SK-N-SH treated with all-trans-retinoic acid at 6 μM for 48 hours (cell line): ENCODE results near the gene RAC3.

Source experiments
- ATAC-seq: fragments of 200-7000 bp; cut with Tn5 transposase; 3 replicates; pipeline ENCODE4 v1.9.1; 2020; ENCODE audit warnings: mild to moderate bottlenecking, moderate library complexity
- CSDC2 ChIP-seq: fragments of 250-450 bp; sonication (Bioruptor Pico); IDR thresholded peaks from 2 replicates; pipeline ENCODE4 v1.5.0; 2020; ENCODE audit warnings: mild to moderate bottlenecking, moderate library complexity
- ESRRG ChIP-seq: fragments of 250-450 bp; sonication (Bioruptor Pico); IDR thresholded peaks from 2 replicates; pipeline ENCODE4 v1.6.1; 2021; ENCODE audit warnings: mild to moderate bottlenecking
- ISL1 ChIP-seq: fragments of 250-450 bp; sonication (Bioruptor Pico); IDR thresholded peaks from 2 replicates; pipeline ENCODE4 v2.1.2; 2022; ENCODE audit warnings: mild to moderate bottlenecking, moderate library complexity
- PPARA ChIP-seq: fragments of 250-450 bp; sonication (Bioruptor Pico); IDR thresholded peaks from 2 replicates; pipeline ENCODE4 v1.5.0; 2020; ENCODE audit warnings: mild to moderate bottlenecking, borderline replicate concordance
- RARB ChIP-seq: fragments of 250-450 bp; sonication (Bioruptor Pico); IDR thresholded peaks from 2 replicates; pipeline ENCODE4 v1.8.0; 2021; ENCODE audit warnings: mild to moderate bottlenecking, moderate library complexity
- SNAI2 ChIP-seq: fragments of 250-450 bp; sonication (Bioruptor Pico); IDR thresholded peaks from 2 replicates; pipeline ENCODE4 v1.5.0; 2020; ENCODE audit warnings: mild to moderate bottlenecking, moderate library complexity
- TCF4 ChIP-seq: fragments of 250-450 bp; sonication (Bioruptor Pico); IDR thresholded peaks from 2 replicates; pipeline ENCODE4 v1.8.0; 2021; ENCODE audit warnings: mild to moderate bottlenecking, moderate library complexity, borderline replicate concordance
- TOX ChIP-seq: fragments of 250-450 bp; sonication (Bioruptor Pico); IDR thresholded peaks from 2 replicates; pipeline ENCODE4 v1.8.0; 2021; ENCODE audit warnings: mild to moderate bottlenecking, moderate library complexity, borderline replicate concordance
- ZC3H10 ChIP-seq: fragments of 250-450 bp; sonication (Bioruptor Pico); IDR thresholded peaks from 2 replicates; pipeline ENCODE4 v1.5.1; 2021; ENCODE audit warnings: mild to moderate bottlenecking, moderate library complexity
- ZFP3 ChIP-seq: fragments of 250-450 bp; sonication (Bioruptor Pico); IDR thresholded peaks from 2 replicates; pipeline ENCODE4 v1.5.0; 2020; ENCODE audit warnings: mild to moderate bottlenecking, moderate library complexity
- ZFP30 ChIP-seq: fragments of 450-650 bp; formaldehyde crosslinking; IDR thresholded peaks from 2 replicates; pipeline ENCODE4 v1.5.0; 2022; ENCODE audit warnings: mild to moderate bottlenecking, moderate library complexity
- ZNF565 ChIP-seq: fragments of 450-650 bp; formaldehyde crosslinking; conservative IDR thresholded peaks from 2 replicates; pipeline ENCODE4 v1.5.0; 2020; ENCODE audit warnings: low read depth, mild to moderate bottlenecking, moderate library complexity
- ZNF70 ChIP-seq: fragments of 450-650 bp; formaldehyde crosslinking; IDR thresholded peaks from 2 replicates; pipeline ENCODE4 v1.5.0; 2020; ENCODE audit warnings: mild to moderate bottlenecking, moderate library complexity
- TF ChIP-seq, protein P1 (sequence below): fragments of 250-450 bp; sonication (Bioruptor Pico); IDR thresholded peaks from 2 replicates; pipeline ENCODE4 v1.8.0; 2020; ENCODE audit warnings: mild to moderate bottlenecking, moderate library complexity, borderline replicate concordance
- TF ChIP-seq, protein P2 (sequence below): fragments of 250-450 bp; sonication (Bioruptor Pico); IDR thresholded peaks from 2 replicates; pipeline ENCODE4 v1.5.0; 2020; ENCODE audit warnings: mild to moderate bottlenecking, moderate library complexity
- TF ChIP-seq, protein P3 (sequence below): fragments of 250-450 bp; sonication (Bioruptor Pico); IDR thresholded peaks from 2 replicates; pipeline ENCODE4 v1.5.1; 2020; ENCODE audit warnings: low read depth, mild to moderate bottlenecking, moderate library complexity
- TF ChIP-seq, protein P4 (sequence below): fragments of 250-450 bp; sonication (Bioruptor Pico); IDR thresholded peaks from 2 replicates; pipeline ENCODE4 v1.8.0; 2021; ENCODE audit warnings: low read depth, mild to moderate bottlenecking, moderate library complexity, borderline replicate concordance
- TF ChIP-seq, protein P5 (sequence below): fragments of 250-450 bp; sonication (Bioruptor Pico); IDR thresholded peaks from 2 replicates; pipeline ENCODE4 v1.5.1; 2021; ENCODE audit warnings: mild to moderate bottlenecking, moderate library complexity

RAC3 gene

DNA sequence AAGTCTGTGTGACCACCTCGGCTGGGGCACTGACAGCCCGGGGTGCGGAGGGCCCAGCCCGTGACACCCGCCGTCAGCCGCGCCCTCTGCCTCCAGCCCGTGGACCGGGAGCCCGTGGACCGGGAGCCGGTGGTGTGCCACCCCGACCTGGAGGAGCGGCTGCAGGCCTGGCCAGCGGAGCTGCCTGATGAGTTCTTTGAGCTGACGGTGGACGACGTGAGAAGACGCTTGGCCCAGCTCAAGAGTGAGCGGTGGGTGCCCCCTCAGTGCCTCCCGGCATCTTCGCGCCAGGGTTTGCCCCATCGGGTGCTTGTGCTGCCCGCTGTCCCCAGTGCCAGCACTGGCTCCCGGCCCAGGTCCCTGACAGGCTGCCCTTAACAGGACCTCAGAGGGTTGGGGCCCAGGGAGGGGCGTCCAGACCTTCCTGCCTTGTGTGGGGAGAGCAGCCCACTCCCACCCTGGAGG is 22.5 kb upstream of the RAC3 start:
- ATAC-seq = no peak
- TF ChIP-seq, protein P1, sequence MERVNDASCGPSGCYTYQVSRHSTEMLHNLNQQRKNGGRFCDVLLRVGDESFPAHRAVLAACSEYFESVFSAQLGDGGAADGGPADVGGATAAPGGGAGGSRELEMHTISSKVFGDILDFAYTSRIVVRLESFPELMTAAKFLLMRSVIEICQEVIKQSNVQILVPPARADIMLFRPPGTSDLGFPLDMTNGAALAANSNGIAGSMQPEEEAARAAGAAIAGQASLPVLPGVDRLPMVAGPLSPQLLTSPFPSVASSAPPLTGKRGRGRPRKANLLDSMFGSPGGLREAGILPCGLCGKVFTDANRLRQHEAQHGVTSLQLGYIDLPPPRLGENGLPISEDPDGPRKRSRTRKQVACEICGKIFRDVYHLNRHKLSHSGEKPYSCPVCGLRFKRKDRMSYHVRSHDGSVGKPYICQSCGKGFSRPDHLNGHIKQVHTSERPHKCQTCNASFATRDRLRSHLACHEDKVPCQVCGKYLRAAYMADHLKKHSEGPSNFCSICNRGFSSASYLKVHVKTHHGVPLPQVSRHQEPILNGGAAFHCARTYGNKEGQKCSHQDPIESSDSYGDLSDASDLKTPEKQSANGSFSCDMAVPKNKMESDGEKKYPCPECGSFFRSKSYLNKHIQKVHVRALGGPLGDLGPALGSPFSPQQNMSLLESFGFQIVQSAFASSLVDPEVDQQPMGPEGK = no peak
- no peak for TF ChIP-seq ISL1 (CRISPR knock-in tag)
- no peak for TF ChIP-seq ZC3H10 (CRISPR knock-in tag)

DNA sequence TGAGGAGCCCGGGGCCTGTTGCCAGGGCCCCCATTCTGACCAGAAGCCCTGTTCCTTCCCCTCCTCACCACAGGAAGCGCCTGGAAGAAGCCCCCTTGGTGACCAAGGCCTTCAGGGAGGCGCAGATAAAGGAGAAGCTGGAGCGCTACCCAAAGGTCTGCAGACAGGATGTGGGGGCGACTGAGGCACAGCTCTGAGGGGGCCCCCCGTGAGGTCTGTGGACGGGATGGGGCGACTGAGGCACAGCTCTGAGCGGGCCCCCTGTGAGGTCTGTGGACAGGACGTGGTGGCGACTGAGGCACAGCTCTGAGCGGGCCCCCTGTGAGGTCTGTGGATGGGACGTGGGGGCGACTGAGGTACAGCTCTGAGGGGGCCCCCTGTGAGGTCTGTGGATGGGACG is 22.1 kb upstream of the RAC3 start:
- TF ChIP-seq ESRRG (no peak), TOX (CRISPR knock-in tag) (no peak), CSDC2 (CRISPR knock-in tag) (no peak), ZNF70 (CRISPR knock-in tag) (no peak), ISL1 (CRISPR knock-in tag) (no peak), SNAI2 (CRISPR knock-in tag) (no peak), TCF4 (CRISPR knock-in tag) (no peak), ZFP30 (no peak)
- TF ChIP-seq, protein P1 = no peak
- ATAC-seq = no peak

DNA sequence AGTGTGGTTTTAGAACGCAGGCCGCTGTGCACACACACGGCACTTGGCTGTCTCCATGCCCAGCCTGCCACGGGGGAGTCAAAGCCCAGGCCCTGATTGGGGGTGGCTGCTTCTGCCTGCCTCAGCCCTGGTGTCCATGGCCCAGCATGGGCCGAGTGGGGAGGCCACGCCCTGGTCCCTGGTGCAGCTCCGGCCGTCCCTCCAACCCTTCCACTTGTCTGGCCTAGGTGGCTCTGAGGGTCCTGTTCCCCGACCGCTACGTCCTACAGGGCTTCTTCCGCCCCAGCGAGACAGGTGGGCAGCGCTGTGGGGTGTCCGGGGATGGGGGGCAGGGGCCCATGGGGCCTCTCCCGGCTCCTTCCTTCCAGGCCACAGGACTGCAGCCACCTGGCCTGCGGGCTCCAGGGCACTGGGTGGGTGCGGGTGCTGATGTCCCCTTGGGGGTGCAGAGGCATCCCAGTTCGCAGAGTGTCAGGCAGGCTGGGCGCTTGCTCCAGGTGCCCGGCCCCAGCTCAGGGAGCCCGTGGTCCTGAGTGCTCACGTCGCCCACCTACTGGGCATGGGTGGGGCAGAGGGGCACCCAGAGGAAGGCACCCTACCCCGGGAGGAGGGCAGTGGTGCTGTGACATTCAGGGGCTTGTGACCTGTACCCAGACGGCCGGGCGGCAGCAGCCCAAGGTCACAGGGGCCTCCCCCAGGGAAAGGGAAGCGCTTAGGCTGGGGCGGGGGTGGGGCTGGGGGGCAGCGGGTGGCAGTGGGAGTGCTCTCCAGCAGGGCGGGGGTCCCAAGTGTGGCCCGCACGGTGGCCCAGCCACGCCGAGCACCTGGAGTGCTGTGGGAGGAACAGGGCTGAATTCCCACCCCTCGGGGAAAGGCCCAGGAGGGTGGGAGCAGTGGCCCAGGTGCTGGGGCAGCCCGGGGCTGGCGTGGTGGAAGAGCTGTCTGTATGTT is 20.6 kb upstream of the RAC3 start:
- TF ChIP-seq, protein P2, sequence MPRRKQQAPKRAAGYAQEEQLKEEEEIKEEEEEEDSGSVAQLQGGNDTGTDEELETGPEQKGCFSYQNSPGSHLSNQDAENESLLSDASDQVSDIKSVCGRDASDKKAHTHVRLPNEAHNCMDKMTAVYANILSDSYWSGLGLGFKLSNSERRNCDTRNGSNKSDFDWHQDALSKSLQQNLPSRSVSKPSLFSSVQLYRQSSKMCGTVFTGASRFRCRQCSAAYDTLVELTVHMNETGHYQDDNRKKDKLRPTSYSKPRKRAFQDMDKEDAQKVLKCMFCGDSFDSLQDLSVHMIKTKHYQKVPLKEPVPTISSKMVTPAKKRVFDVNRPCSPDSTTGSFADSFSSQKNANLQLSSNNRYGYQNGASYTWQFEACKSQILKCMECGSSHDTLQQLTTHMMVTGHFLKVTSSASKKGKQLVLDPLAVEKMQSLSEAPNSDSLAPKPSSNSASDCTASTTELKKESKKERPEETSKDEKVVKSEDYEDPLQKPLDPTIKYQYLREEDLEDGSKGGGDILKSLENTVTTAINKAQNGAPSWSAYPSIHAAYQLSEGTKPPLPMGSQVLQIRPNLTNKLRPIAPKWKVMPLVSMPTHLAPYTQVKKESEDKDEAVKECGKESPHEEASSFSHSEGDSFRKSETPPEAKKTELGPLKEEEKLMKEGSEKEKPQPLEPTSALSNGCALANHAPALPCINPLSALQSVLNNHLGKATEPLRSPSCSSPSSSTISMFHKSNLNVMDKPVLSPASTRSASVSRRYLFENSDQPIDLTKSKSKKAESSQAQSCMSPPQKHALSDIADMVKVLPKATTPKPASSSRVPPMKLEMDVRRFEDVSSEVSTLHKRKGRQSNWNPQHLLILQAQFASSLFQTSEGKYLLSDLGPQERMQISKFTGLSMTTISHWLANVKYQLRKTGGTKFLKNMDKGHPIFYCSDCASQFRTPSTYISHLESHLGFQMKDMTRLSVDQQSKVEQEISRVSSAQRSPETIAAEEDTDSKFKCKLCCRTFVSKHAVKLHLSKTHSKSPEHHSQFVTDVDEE (CRISPR knock-in tag) = no peak
- TF ChIP-seq ZNF565 (no peak), ZFP3 (CRISPR knock-in tag) (no peak), ESRRG (no peak), PPARA (no peak), ISL1 (CRISPR knock-in tag) (no peak), TCF4 (CRISPR knock-in tag) (no peak), ZFP30 (no peak), RARB (CRISPR knock-in tag) (no peak)
- TF ChIP-seq, protein P3, sequence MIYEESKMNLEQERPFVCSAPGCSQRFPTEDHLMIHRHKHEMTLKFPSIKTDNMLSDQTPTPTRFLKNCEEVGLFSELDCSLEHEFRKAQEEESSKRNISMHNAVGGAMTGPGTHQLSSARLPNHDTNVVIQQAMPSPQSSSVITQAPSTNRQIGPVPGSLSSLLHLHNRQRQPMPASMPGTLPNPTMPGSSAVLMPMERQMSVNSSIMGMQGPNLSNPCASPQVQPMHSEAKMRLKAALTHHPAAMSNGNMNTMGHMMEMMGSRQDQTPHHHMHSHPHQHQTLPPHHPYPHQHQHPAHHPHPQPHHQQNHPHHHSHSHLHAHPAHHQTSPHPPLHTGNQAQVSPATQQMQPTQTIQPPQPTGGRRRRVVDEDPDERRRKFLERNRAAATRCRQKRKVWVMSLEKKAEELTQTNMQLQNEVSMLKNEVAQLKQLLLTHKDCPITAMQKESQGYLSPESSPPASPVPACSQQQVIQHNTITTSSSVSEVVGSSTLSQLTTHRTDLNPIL (CRISPR knock-in tag) = no peak
- no peak for ATAC-seq

DNA sequence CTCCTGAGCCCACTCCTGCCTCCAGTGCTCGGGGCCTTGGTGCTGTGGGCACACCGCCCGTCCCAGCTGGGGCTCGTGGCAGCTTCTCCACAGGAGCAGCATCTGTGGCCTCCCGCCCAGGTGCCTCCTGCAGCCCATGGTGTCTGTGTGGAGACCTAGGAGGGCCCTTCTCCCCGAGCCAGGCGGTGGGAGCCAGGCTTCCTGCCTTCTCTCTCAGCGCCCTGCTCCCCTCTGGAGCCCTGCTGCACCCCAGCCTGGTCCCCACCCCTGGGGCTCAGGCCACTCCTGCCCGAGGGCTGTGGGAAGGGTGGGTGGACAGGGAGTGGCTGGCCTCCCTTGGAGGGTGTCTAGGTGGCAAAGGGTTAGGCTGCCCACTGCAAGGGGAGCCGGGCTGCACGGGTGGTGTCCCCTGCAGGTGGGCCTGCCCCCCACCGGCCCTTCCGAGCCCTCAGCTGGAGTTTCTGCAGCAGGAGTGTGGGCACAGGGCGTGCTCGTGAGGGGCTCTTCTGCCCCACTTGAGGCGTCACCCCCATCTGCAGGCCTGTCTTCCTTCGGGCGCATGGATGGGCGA is 19.8 kb upstream of the RAC3 start:
- no peak for TF ChIP-seq RARB (CRISPR knock-in tag)
- TF ChIP-seq ZFP3 (CRISPR knock-in tag) = no peak
- TF ChIP-seq ZNF70 (CRISPR knock-in tag) = no peak
- no peak for TF ChIP-seq SNAI2 (CRISPR knock-in tag)
- no peak for TF ChIP-seq CSDC2 (CRISPR knock-in tag)
- TF ChIP-seq ZNF565 = no peak
- TF ChIP-seq, protein P3 (CRISPR knock-in tag) = no peak
- TF ChIP-seq ESRRG = no peak
- TF ChIP-seq, protein P4, sequence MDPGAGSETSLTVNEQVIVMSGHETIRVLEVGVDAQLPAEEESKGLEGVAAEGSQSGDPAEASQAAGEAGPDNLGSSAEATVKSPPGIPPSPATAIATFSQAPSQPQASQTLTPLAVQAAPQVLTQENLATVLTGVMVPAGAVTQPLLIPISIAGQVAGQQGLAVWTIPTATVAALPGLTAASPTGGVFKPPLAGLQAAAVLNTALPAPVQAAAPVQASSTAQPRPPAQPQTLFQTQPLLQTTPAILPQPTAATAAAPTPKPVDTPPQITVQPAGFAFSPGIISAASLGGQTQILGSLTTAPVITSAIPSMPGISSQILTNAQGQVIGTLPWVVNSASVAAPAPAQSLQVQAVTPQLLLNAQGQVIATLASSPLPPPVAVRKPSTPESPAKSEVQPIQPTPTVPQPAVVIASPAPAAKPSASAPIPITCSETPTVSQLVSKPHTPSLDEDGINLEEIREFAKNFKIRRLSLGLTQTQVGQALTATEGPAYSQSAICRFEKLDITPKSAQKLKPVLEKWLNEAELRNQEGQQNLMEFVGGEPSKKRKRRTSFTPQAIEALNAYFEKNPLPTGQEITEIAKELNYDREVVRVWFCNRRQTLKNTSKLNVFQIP (CRISPR knock-in tag) = no peak
- no peak for TF ChIP-seq ISL1 (CRISPR knock-in tag)
- no peak for TF ChIP-seq ZC3H10 (CRISPR knock-in tag)
- TF ChIP-seq, protein P1 = no peak
- no peak for TF ChIP-seq ZFP30
- TF ChIP-seq, protein P5, sequence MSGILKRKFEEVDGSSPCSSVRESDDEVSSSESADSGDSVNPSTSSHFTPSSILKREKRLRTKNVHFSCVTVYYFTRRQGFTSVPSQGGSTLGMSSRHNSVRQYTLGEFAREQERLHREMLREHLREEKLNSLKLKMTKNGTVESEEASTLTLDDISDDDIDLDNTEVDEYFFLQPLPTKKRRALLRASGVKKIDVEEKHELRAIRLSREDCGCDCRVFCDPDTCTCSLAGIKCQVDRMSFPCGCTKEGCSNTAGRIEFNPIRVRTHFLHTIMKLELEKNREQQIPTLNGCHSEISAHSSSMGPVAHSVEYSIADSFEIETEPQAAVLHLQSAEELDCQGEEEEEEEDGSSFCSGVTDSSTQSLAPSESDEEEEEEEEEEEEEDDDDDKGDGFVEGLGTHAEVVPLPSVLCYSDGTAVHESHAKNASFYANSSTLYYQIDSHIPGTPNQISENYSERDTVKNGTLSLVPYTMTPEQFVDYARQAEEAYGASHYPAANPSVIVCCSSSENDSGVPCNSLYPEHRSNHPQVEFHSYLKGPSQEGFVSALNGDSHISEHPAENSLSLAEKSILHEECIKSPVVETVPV = no peak
- TF ChIP-seq, all 23 proteins: peak for 0
- ATAC-seq = no peak
